ENCODE data around the gene SCMH1. TPM values are rescaled to one million over a fixed set of nuclear protein-coding genes. Genes with fewer than 3 reads are reported as not detected.

SCMH1 gene
- total RNA-seq, 1 experiment from 2014 or later, result 55.9 TPM

DNA sequence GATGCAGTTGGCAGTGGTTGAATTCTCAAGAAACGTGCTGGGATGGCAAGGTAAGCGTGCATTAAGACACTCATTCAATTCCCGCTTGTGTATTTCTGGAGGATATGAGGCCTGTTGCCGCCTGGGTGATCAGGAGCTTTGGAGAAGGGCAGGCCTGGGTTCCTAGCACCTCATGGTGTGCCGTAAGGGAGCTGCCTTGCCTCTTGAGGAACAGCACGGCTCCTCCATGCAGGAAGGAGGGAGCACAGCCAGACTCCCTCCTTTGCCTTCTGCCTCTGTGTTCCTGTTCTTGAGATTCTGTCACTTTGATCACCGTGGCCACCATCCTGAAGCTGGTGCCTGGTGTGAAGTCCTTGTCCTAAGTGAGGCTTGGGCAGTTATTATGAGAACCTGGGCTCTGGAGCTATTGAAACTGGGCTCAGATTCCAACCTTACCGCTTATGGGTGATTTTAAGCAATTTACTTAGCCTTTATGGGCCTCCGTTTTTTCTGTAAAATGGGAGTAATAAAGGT is 238.9 kb downstream of the SCMH1 start:
- intact Hi-C loops (cut with micrococcal nuclease), result loop anchor here (1.0 kb wide), 1 partner anchor 155 kb away; no protein-coding TSS in a partner anchor
- DNase-seq (ENCODE audit: unreplicated experiment), result no peak
- peaks cover 33% of the 10 kb centered on the region for H3K4me1 Mint-ChIP-seq (ENCODE audit: insufficient read depth, unreplicated experiment)
- no peaks in the 10 kb centered on the region for H3K9me3 Mint-ChIP-seq (ENCODE audit: unreplicated experiment)
- CTCF ChIA-PET, result interaction anchor here (0.6 to 2.5 kb wide), 21 partner anchors 8 to 1792 kb away, joined by 3 to 15 read pairs (median 4); no protein-coding TSS in a partner anchor
- H3K27ac Mint-ChIP-seq (ENCODE audit: low read depth, unreplicated experiment), result no peak overlapping the region
- TF ChIP-seq, protein P1, sequence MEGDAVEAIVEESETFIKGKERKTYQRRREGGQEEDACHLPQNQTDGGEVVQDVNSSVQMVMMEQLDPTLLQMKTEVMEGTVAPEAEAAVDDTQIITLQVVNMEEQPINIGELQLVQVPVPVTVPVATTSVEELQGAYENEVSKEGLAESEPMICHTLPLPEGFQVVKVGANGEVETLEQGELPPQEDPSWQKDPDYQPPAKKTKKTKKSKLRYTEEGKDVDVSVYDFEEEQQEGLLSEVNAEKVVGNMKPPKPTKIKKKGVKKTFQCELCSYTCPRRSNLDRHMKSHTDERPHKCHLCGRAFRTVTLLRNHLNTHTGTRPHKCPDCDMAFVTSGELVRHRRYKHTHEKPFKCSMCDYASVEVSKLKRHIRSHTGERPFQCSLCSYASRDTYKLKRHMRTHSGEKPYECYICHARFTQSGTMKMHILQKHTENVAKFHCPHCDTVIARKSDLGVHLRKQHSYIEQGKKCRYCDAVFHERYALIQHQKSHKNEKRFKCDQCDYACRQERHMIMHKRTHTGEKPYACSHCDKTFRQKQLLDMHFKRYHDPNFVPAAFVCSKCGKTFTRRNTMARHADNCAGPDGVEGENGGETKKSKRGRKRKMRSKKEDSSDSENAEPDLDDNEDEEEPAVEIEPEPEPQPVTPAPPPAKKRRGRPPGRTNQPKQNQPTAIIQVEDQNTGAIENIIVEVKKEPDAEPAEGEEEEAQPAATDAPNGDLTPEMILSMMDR (IDR thresholded peaks at IDR 0.05; ENCODE audit: unreplicated experiment), result no peak
- H3K36me3 Mint-ChIP-seq (ENCODE audit: insufficient read depth, unreplicated experiment), result peaks cover 82% of the 10 kb centered on the region
- H3K4me3 Mint-ChIP-seq (ENCODE audit: unreplicated experiment), result no peak overlapping the region
- BruUV-seq (replicated peaks), result no TSS peak
- H3K27me3 Mint-ChIP-seq (ENCODE audit: insufficient read depth, unreplicated experiment), result no peaks in the 10 kb centered on the region
- POLR2A ChIA-PET, result interaction anchor here (0.6 to 4.6 kb wide), 16 partner anchors 8 to 1472 kb away, joined by 3 to 33 read pairs (median 4); partner anchors contain the start of genes CITED4, CTPS1 and SLFNL1

DNA sequence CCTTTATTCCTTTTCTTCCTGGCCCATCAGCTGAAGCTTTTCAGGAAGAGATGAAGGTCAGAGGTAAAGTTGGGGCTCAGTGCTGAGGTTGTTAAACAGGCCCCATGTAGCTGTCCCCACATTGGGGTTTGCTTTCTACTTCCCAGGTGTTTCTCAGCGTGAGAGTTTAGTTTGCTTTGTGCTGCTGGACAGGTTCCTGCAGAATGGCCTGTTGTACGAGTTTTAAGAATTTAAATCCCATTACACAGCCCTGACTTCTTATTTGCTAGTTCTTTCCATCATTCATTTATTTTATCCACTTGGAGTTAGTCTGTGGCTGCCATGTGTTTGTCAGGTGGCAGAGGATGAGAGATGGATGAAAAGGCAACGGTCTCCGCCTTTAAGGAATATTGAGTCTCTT is 243.4 kb downstream of the SCMH1 start:
- CTCF ChIA-PET, result no interaction called here
- Mint-ChIP-seq H3K4me1 (ENCODE audit: insufficient read depth, unreplicated experiment) (peaks cover 16% of the 10 kb centered on the region), H3K4me3 (ENCODE audit: unreplicated experiment) (no peak overlapping the region), H3K9me3 (ENCODE audit: unreplicated experiment) (no peaks in the 10 kb centered on the region), H3K27ac (ENCODE audit: low read depth, unreplicated experiment) (no peak overlapping the region), H3K27me3 (ENCODE audit: insufficient read depth, unreplicated experiment) (no peaks in the 10 kb centered on the region), H3K36me3 (ENCODE audit: insufficient read depth, unreplicated experiment) (peaks cover 91% of the 10 kb centered on the region)
- no TSS peak for BruUV-seq (replicated peaks)
- TF ChIP-seq, protein P1 (IDR thresholded peaks at IDR 0.05; ENCODE audit: unreplicated experiment), result no peak
- DNase-seq (ENCODE audit: unreplicated experiment), result no peak
- POLR2A ChIA-PET, result no interaction called here
- intact Hi-C loops (cut with micrococcal nuclease), result no loop called here

DNA sequence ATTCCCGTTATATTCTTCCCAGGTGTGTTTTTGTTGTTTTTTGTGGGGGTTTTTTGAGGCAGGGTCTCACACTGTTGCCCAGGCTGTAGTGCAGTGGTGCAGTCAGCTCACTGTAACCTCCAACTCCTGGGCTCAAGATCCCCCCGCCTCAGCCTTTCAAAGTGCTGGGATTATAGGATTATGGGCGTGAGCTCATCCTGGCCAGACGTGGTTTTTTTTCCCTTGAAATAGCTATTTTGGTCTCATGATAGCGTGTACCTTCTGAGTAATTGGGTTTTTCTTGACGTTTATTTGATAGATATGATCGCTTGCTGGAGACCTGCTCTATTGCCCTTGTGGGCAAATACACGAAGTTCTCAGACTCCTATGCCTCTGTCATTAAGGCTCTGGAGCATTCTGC is 245.0 kb downstream of the SCMH1 start:
- CTCF ChIA-PET, result interaction anchor here (1.2 kb wide), 1 partner anchor 44 kb away, joined by 5 read pairs; no protein-coding TSS in a partner anchor
- no peak for DNase-seq (ENCODE audit: unreplicated experiment)
- TF ChIP-seq, protein P1 (IDR thresholded peaks at IDR 0.05; ENCODE audit: unreplicated experiment), result no peak
- POLR2A ChIA-PET, result interaction anchor here (0.9 to 1.0 kb wide), 2 partner anchors 10 kb away, joined by 3 read pairs; no protein-coding TSS in a partner anchor
- Mint-ChIP-seq H3K27ac (ENCODE audit: low read depth, unreplicated experiment) (no peak overlapping the region), H3K4me3 (ENCODE audit: unreplicated experiment) (no peak overlapping the region), H3K4me1 (ENCODE audit: insufficient read depth, unreplicated experiment) (peaks cover 5% of the 10 kb centered on the region), H3K9me3 (ENCODE audit: unreplicated experiment) (no peaks in the 10 kb centered on the region), H3K27me3 (ENCODE audit: insufficient read depth, unreplicated experiment) (no peaks in the 10 kb centered on the region), H3K36me3 (ENCODE audit: insufficient read depth, unreplicated experiment) (peaks cover 92% of the 10 kb centered on the region)
- intact Hi-C loops (cut with micrococcal nuclease), result no loop called here
- no TSS peak for BruUV-seq (replicated peaks)

DNA sequence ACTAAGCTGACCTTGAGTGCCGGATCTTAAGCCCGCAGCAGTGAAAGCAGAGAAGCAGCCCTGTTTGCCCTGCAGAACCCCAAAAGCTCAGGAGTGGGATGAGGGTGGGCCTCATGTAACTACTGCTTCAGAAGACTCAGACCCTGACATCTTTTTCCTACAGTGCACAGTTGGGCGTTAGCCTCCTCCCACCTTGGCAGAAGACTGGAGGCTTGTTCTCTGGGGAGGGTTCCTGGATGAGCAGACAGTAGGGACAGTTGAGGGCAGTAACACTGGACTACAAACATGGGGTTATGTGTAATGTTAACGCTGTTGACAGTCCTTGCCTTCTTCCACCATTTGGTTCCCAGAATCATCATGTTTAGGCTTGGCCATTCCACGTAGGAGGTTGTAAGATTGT is 253.0 kb downstream of the SCMH1 start:
- H3K9me3 Mint-ChIP-seq (ENCODE audit: unreplicated experiment), result no peaks in the 10 kb centered on the region
- DNase-seq (ENCODE audit: unreplicated experiment), result no peak
- POLR2A ChIA-PET, result interaction anchor here (2.0 kb wide), 1 partner anchor 9 kb away, joined by 11 read pairs; the partner anchor contains the start of gene CTPS1
- H3K27me3 Mint-ChIP-seq (ENCODE audit: insufficient read depth, unreplicated experiment), result no peaks in the 10 kb centered on the region
- CTCF ChIA-PET, result no interaction called here
- BruUV-seq (replicated peaks), result no TSS peak
- H3K36me3 Mint-ChIP-seq (ENCODE audit: insufficient read depth, unreplicated experiment), result peaks cover 88% of the 10 kb centered on the region
- H3K4me1 Mint-ChIP-seq (ENCODE audit: insufficient read depth, unreplicated experiment), result peaks cover 8% of the 10 kb centered on the region
- peak overlapping the region; percentile 63 for H3K27ac Mint-ChIP-seq (ENCODE audit: low read depth, unreplicated experiment)
- no peak overlapping the region for H3K4me3 Mint-ChIP-seq (ENCODE audit: unreplicated experiment)
- intact Hi-C loops (cut with micrococcal nuclease), result no loop called here
- TF ChIP-seq, protein P1 (IDR thresholded peaks at IDR 0.05; ENCODE audit: unreplicated experiment), result no peak
